GM18909 (cell line): ENCODE data around the gene CCDC30.
"Not testable (repeated sequence)": the region's sequence is repeated elsewhere in the genome, so short reads cannot be mapped to it uniquely, and the experiment has no call there.

Experiments used
- ATAC-seq: cut with Tn5 transposase; IDR thresholded peaks from one replicate; pipeline ENCODE4 v1.9.1; 2021; ENCODE audit warnings: mild to moderate bottlenecking; ENCODE audit not compliant: unreplicated experiment, poor library complexity

The CCDC30 gene

GRCh38 chr1:42449256-42449655 is 13.8 kb upstream of the CCDC30 start:
- no peak for ATAC-seq

GRCh38 chr1:42450061-42450460 is 13.0 kb upstream of the CCDC30 start:
- no peak for ATAC-seq

- no peak for ATAC-seq
These were observed 9.7 kb upstream of the CCDC30 start for GRCh38 chr1:42453386-42453785.

GRCh38 chr1:42454403-42454802 is 8.7 kb upstream of the CCDC30 start:
- ATAC-seq = no peak

DNA sequence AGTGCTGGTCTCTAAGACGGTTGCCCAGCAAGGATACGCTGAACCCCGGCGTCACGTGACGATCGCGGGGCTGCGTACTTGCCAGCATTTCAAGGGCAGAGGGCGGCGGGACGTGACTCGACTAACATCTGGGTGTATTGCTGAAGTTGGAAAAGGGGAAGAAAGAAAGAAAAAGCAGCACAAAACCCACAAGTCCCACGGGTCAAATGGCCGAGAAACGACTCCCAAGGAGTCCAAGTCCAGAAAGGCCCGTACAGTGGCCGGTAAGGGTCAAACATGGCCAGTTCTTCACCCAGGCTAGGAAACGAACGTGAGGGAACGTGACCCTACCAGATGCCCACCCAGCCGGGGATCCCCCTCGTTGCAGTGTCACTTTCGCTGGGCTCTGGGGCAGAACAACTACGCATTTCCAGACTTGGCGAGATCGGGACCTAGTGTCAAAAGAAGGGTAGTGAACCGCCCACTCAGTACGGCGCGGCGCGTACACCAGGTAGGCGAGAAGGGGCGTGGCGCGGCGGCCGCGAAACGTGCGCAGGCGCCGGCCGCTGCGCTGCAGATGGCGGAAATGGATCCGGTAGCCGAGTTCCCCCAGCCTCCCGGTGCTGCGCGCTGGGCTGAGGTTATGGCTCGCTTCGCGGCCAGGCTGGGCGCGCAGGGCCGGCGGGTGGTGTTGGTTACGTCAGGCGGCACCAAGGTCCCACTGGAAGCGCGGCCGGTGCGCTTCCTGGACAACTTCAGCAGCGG is 6.9 kb upstream of the CCDC30 start, which contains the start of the genes PPCS and ZMYND12:
Gene PPCS (plus strand): TSS at position 534 of the 744 bp plus-strand sequence. CDS start 23 bp downstream, at position 557.
Gene ZMYND12 (minus strand): TSS at position 13 of the 744 bp plus-strand sequence. CDS start 25 bp downstream, outside the sequence.
- peak; percentile 86 for ATAC-seq

DNA sequence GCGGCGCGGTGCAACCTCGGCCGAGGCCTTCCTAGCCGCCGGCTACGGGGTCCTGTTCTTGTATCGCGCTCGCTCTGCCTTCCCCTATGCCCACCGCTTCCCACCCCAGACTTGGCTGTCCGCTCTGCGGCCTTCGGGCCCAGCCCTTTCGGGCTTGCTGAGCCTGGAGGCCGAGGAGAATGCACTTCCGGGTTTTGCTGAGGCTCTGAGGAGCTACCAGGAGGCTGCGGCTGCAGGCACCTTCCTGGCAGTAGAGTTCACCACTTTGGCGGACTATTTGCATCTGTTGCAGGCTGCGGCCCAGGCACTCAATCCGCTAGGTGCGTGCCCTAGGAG is 6.4 kb upstream of the CCDC30 start:
- peak; percentile 67 for ATAC-seq

DNA sequence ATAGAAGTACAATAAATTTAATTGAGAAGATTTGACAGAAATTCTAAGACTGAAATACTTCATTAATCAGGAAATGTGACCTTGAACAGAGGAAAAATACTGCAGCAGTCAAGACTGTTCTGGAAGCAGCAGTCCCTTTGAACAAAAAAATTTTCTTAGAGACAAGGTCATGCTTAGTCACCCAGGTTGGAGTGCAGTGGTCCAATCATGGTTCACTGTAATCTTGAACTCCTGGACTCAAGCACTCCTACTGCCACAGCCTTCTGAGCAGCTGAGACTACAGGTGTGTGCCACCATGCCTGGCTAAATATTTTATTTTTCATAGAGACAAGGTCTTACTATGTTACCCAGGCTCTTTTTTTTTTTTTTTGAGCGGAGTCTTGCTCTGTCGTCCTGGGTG is 1.9 kb upstream of the CCDC30 start:
- ATAC-seq = no peak

- no peak for ATAC-seq
These were observed 835 bp downstream of the CCDC30 start for GRCh38 chr1:42463921-42464320.

- no peak for ATAC-seq
These were observed 2.9 kb downstream of the CCDC30 start for GRCh38 chr1:42466030-42466429.

DNA sequence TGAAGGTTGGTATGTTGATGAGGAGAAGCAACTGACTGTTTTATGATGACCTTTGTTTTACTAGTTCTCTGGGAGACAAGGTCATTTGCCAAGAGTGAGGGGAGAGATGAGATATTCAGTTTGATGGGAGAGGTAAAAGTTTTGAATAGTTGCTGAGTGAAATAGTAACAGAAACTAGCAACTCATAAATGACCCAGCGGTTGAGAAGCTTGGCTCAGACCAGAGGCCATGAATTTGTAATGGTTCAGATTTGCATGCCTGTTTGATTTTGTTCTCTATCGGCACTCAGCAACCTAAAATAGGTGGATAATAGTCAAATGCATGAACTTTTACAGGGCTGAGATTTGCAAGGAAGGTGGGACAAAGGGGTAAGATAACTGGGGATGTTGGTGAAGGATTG is 6.6 kb downstream of the CCDC30 start:
- no peak for ATAC-seq

GRCh38 chr1:42476605-42477004 is 13.5 kb downstream of the CCDC30 start:
- no peak for ATAC-seq

DNA sequence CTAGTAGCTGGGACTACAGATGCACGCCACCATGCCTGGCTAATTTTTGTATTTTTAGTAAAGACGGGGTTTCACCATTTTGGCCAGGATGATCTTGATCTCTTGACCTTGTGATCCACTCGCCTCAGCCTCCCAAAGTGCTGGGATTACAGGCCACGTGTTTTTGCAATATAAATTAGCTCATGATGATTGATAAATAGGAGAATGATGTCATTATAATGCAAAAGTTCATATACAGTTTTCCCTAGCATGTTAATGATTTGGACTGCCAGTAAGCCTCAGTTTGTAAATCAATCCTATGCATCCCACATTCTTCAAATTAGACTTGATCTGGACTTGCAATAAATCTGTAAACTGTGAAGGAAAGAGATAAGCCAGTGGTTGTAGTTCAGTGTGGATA is 14.3 kb downstream of the CCDC30 start:
- not testable (repeated sequence) for ATAC-seq

- ATAC-seq = no peak
These were observed 14.7 kb downstream of the CCDC30 start for GRCh38 chr1:42477775-42478174.

- ATAC-seq = no peak
These were observed 16.5 kb downstream of the CCDC30 start for GRCh38 chr1:42479621-42480020.

DNA sequence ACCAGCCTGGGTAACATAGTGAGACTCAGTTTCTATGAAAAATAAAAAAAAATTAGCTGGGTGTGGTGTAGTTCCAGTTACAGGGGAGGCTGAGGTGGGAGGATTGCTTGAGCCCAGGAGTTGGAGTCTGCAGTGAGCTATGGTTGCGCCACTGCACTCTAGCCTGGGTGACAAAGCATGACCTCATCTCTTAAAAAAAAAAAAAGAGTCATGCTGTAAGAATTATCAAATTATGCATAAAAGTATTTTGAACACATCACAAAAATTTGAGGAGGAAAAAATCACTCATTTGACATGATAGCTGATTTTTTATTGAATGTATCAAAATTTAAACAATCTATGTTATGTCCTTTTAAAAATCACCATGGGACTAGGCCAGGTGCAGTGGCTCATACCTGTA is 17.8 kb downstream of the CCDC30 start:
- no peak for ATAC-seq

DNA sequence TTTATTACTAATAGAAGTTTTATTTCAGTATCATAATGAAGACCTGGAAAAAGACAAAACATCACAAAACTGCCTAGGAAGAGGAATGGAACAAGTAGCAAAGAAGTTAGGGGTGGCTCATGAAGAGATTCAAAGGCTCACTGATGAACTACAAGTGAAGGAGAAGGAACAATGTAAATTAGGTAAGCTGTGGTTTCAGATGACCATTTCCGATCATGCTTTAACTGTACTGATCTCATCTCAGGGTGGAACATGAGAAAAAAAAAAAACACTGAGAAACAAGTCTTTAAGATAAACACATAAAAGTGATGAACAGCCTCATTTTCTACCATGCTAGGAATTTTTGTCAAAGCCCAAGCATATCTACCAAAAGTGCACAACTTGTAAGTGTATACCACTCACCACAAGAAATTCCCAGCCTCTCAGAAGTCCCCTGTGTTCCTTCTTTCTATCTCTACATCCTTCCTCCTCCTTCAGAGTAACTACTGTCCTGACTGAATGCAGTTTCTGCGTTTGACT is 19.6 kb downstream of the CCDC30 start:
- ATAC-seq = no peak

DNA sequence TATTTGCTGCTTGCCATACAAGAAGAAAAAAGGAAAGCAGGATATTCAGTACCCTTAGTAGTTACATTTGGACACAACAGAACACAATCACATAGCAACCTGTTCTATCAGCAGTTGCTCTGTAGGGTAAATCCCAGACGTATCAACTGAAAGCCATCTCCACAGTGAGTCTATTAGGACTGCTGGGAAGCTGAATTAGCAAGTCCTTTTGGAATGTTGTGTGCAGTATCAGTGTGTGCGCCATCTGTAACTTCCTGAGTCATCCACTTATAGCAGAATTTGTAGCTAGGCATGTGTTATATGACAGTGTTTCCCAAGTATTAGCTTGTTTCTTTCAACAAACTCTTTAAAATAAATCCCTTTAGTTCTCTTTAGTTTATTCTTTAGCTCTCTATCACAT is 21.3 kb downstream of the CCDC30 start:
- no peak for ATAC-seq

DNA sequence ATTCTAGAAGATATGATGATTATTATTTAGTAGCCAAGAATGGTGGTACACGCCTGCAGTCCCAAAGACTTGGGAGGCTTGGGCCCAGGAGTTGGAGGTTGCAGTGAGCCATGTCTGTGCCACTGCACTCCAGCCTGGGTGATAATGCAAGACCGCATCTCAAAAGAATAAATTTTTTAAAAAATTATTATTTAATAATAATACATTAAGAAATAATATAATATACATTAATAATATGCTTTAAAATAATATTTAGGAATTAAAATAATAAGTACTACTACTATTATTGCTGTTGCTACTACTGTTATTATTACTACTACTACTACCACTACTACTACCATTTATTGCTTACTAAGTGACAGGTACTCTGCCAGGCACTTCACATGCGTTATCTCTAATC is 27.2 kb downstream of the CCDC30 start:
- no peak for ATAC-seq

- not testable (repeated sequence) for ATAC-seq
These were observed 38.9 kb downstream of the CCDC30 start for GRCh38 chr1:42502031-42502430.

- ATAC-seq = no peak
These were observed 41.5 kb downstream of the CCDC30 start for GRCh38 chr1:42504535-42505128.

GRCh38 chr1:42506576-42506975 is 43.5 kb downstream of the CCDC30 start:
- ATAC-seq = no peak
